HL-60 (cell line): ENCODE results near the gene HSPB3.
"Not testable (repeated sequence)": the region's sequence is repeated elsewhere in the genome, so short reads cannot be mapped to it uniquely, and the experiment has no call there.

Experiments used
- CTCF ChIP-seq: IDR thresholded peaks from one replicate; pipeline ENCODE4 v1.5.1; 2011; ENCODE audit warnings: low read length, control low read depth, inconsistent platforms; ENCODE audit not compliant: insufficient read depth
- GABPA ChIP-seq: IDR thresholded peaks from 2 replicates; pipeline ENCODE4 v1.6.1; 2012; ENCODE audit warnings: low read depth
- POLR2AphosphoS5 ChIP-seq: IDR thresholded peaks from 2 replicates; pipeline ENCODE4 v1.6.1; 2012; ENCODE audit warnings: low read depth
- SPI1 ChIP-seq: IDR thresholded peaks from 2 replicates; pipeline ENCODE4 v1.6.1; 2012; ENCODE audit warnings: low read depth, mild to moderate bottlenecking, borderline replicate concordance

GRCh38 chr5:54434650-54435049, 20.8 kb upstream of the HSPB3 start:
- TF ChIP-seq SPI1, POLR2AphosphoS5, CTCF, GABPA: not testable (repeated sequence)
